Keratinocyte (primary cell): Measurements from ENCODE around the gene MYRIP. TPM values are rescaled to one million over a fixed set of nuclear protein-coding genes. Genes with fewer than 3 reads are reported as not detected.
A peak's percentile ranks its signal among the peaks of the same experiment; 100 is the strongest.

Experiments
- DNase-seq: peaks from one replicate; pipeline ENCODE4 v3.0.0-alpha.2; 2011; ENCODE audit warnings: low read depth, missing footprints, low spot score
- FAIRE-seq: peaks from 2 replicates; lab custom pipeline; 2011; peaks lifted over from hg19 to GRCh38; lab: Jason Lieb, UNC
- H2AFZ ChIP-seq: 2 replicates; pipeline ENCODE4 v1.6.0; 2012; ENCODE audit warnings: low read length, control low read depth, inconsistent platforms; ENCODE audit not compliant: control insufficient read depth
- H3K27ac ChIP-seq: 2 replicates; pipeline ENCODE4 v1.5.1; 2011; ENCODE audit warnings: low read length; ENCODE audit not compliant: control insufficient read depth, insufficient read depth
- H3K27me3 ChIP-seq: 3 replicates; pipeline ENCODE4 v1.6.0; 2011; ENCODE audit warnings: low read length; ENCODE audit not compliant: control insufficient read depth, insufficient read depth; ENCODE audit errors: extremely low read depth
- H3K36me3 ChIP-seq, 2 experiments: 2 replicates in 1 of 2; 3 replicates in 1 of 2; pipeline ENCODE4 v1.5.1; 2011; ENCODE audit warnings: low read length in 2 of 2, mild to moderate bottlenecking in 1 of 2; ENCODE audit not compliant: control insufficient read depth in 2 of 2, insufficient read depth in 2 of 2; ENCODE audit errors: extremely low read depth in 1 of 2
- H3K4me1 ChIP-seq: 3 replicates; pipeline ENCODE4 v1.5.1; 2011; ENCODE audit warnings: low read length; ENCODE audit not compliant: control insufficient read depth, insufficient read depth; ENCODE audit errors: extremely low read depth
- H3K4me2 ChIP-seq: 3 replicates; pipeline ENCODE4 v1.6.0; 2011; ENCODE audit warnings: low read depth, low read length; ENCODE audit not compliant: control insufficient read depth, insufficient read depth; ENCODE audit errors: extremely low read depth
- H3K4me3 ChIP-seq, 3 experiments: fragments of 200-600 bp in 1 of 3; sonication (generic) in 1 of 3; 2 replicates in 2 of 3; 3 replicates in 1 of 3; pipeline ENCODE4 v1.5.1; 2011 to 2016; ENCODE audit warnings: low read length in 3 of 3, mild to moderate bottlenecking in 3 of 3, control low read depth in 2 of 3, inconsistent platforms in 1 of 3, low read depth in 1 of 3, mixed read lengths in 1 of 3, mixed run types in 1 of 3, moderate library complexity in 1 of 3; ENCODE audit not compliant: control insufficient read depth in 2 of 3, insufficient read depth in 2 of 3; ENCODE audit errors: extremely low read depth in 1 of 3
- H3K79me2 ChIP-seq: 2 replicates; pipeline ENCODE4 v1.6.0; 2012; ENCODE audit warnings: low read length; ENCODE audit not compliant: control insufficient read depth, insufficient read depth
- H3K9ac ChIP-seq: 3 replicates; pipeline ENCODE4 v1.6.0; 2011; ENCODE audit warnings: low read length; ENCODE audit not compliant: control insufficient read depth, insufficient read depth; ENCODE audit errors: extremely low read depth
- H3K9me1 ChIP-seq: 3 replicates; pipeline ENCODE4 v1.6.0; 2011; ENCODE audit warnings: low read length; ENCODE audit not compliant: control insufficient read depth, insufficient read depth; ENCODE audit errors: extremely low read depth
- H3K9me3 ChIP-seq: 2 replicates; pipeline ENCODE4 v1.5.1; 2012; ENCODE audit warnings: low read depth, low read length; ENCODE audit not compliant: control insufficient read depth
- H4K20me1 ChIP-seq: 3 replicates; pipeline ENCODE4 v1.6.0; 2011; ENCODE audit warnings: low read length; ENCODE audit not compliant: control insufficient read depth, insufficient read depth; ENCODE audit errors: extremely low read depth
- EZH2 ChIP-seq: IDR thresholded peaks from one replicate; pipeline ENCODE4 v1.6.1; 2012; ENCODE audit warnings: inconsistent platforms, mild to moderate bottlenecking, low read length, moderate library complexity
- dilution Hi-C: fragments of 300-500 bp; cut with MboI; formaldehyde crosslinking; loops from one replicate; pipeline ENCODE4 v1.7.0; 2020; ENCODE audit warnings: low sequenced_read_pairs; ENCODE audit not compliant: extremely low pct_ligation_motif_present
- polyA plus RNA-seq, 5 experiments: library from polyadenylated mRNA; depleted of rRNA in 3 of 5; stranded (reverse) in 3 of 5; stranded (forward) in 1 of 5; unstranded in 1 of 5; fragments of >200 nt; gene quantifications; 1 replicate in 1 of 5; 2 replicates in 3 of 5; 3 replicates in 1 of 5; pipeline versions ENCODE4 v1.2.1 to v1.2.3, GENCODE V29; 2011 to 2012; ENCODE audit warnings: missing spikeins in 2 of 5, low read depth in 1 of 5, low replicate concordance in 1 of 5
- TF ChIP-seq, protein P1 (sequence below), 3 experiments: IDR thresholded peaks in 1 of 3; conservative IDR thresholded peaks in 1 of 3; optimal IDR thresholded peaks in 1 of 3; 2 replicates in 2 of 3; 3 replicates in 1 of 3; pipeline versions ENCODE3 to v1.5.1; 2011; ENCODE audit warnings: low read length in 3 of 3, mild to moderate bottlenecking in 3 of 3, moderate library complexity in 2 of 3, control low read depth in 1 of 3, inconsistent platforms in 1 of 3; ENCODE audit not compliant: insufficient read depth in 2 of 3; ENCODE audit errors: extremely low read depth in 1 of 3

MYRIP gene
- polyA plus RNA-seq, 1 donor (not counting 4 experiments of a cell fraction or from before 2014, with no cell fraction given), result 0.01 TPM

DNA sequence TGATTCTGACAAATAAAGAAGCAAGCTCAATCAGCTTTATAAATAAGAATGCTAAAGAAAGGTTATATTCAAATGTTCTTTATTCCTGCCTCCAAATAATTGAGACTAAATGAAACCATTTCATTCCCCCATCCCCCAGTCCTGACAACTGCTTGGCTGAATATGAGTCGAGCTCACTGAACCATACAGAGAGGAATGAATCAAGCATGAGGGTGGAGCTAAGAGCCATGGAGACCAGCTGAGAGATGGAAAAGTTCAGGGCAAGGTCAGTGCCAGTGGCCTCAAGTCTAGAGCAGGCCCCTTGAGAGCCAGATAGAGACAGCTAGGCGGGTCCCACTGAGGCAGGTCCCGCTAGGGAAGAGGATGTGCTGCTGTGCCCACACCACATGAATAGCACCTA lies 311.4 kb downstream of the MYRIP start:
- no peak overlapping the region for H2AFZ ChIP-seq
- no peak overlapping the region for H3K4me3 ChIP-seq
- FAIRE-seq (peak; percentile 9), DNase-seq (no peak)
- TF ChIP-seq, protein P1, sequence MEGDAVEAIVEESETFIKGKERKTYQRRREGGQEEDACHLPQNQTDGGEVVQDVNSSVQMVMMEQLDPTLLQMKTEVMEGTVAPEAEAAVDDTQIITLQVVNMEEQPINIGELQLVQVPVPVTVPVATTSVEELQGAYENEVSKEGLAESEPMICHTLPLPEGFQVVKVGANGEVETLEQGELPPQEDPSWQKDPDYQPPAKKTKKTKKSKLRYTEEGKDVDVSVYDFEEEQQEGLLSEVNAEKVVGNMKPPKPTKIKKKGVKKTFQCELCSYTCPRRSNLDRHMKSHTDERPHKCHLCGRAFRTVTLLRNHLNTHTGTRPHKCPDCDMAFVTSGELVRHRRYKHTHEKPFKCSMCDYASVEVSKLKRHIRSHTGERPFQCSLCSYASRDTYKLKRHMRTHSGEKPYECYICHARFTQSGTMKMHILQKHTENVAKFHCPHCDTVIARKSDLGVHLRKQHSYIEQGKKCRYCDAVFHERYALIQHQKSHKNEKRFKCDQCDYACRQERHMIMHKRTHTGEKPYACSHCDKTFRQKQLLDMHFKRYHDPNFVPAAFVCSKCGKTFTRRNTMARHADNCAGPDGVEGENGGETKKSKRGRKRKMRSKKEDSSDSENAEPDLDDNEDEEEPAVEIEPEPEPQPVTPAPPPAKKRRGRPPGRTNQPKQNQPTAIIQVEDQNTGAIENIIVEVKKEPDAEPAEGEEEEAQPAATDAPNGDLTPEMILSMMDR (optimal IDR thresholded peaks at IDR 0.05 in 1 of 3, IDR thresholded peaks at IDR 0.05 in 1 of 3, conservative IDR thresholded peaks at IDR 0.05 in 1 of 3; ENCODE audit: extremely low read depth in 1 of 3, insufficient read depth in 2 of 3, low read length in 3 of 3), result no peak
- no peak for TF ChIP-seq EZH2
- H3K4me1 ChIP-seq, result peaks cover 15% of the 10 kb centered on the region
- no peaks in the 10 kb centered on the region for H3K9me1 ChIP-seq
- H3K9me3 ChIP-seq, result no peaks in the 10 kb centered on the region
- dilution Hi-C loops, result no loop called here
- H3K4me2 ChIP-seq, result no peak overlapping the region
- no peaks in the 10 kb centered on the region for H3K79me2 ChIP-seq
- H3K36me3 ChIP-seq, result no peaks in the 10 kb centered on the region
- no peak overlapping the region for H3K27ac ChIP-seq
- H4K20me1 ChIP-seq, result no peaks in the 10 kb centered on the region
- no peaks in the 10 kb centered on the region for H3K27me3 ChIP-seq
- H3K9ac ChIP-seq, result no peak overlapping the region

DNA sequence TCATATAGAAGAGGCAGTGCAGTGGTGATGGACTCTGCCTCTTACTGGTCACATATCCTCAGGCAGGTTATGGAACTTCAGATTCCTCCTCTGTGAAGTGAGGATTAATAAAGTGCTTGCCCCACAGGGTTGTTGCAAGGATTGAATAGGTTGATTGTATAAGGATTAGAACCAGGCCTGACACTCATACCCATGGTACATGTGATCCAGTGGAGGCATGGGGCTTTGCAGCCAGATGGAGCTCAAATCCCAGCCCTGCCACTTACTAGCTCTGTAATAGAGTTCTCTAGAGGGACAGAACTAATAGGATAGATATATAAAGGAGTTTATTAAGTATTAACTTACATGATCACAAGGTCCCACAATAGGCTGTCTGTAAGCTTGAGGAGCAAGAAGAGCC lies 315.5 kb downstream of the MYRIP start:
- H2AFZ ChIP-seq, result no peak overlapping the region
- dilution Hi-C loops, result no loop called here

More for the DNA sequence above, 315.5 kb downstream of the MYRIP start:
- H4K20me1 ChIP-seq, result no peaks in the 10 kb centered on the region
- H3K4me1 ChIP-seq, result no peaks in the 10 kb centered on the region
- no peak overlapping the region for H3K4me3 ChIP-seq
- DNase-seq (no peak), FAIRE-seq (no peak)
- no peaks in the 10 kb centered on the region for H3K9me3 ChIP-seq
- H3K4me2 ChIP-seq, result no peak overlapping the region
- no peak overlapping the region for H3K9ac ChIP-seq
- no peaks in the 10 kb centered on the region for H3K27me3 ChIP-seq
- H3K27ac ChIP-seq, result no peak overlapping the region
- no peaks in the 10 kb centered on the region for H3K79me2 ChIP-seq
- TF ChIP-seq, protein P1 (optimal IDR thresholded peaks at IDR 0.05 in 1 of 3, IDR thresholded peaks at IDR 0.05 in 1 of 3, conservative IDR thresholded peaks at IDR 0.05 in 1 of 3; ENCODE audit: extremely low read depth in 1 of 3, insufficient read depth in 2 of 3, low read length in 3 of 3), result no peak
- no peak for TF ChIP-seq EZH2
- H3K36me3 ChIP-seq, result no peaks in the 10 kb centered on the region
- H3K9me1 ChIP-seq, result no peaks in the 10 kb centered on the region
